Tibial nerve (tissue), 4 donors: Measurements from ENCODE around the gene HIC2. TPM values are rescaled to one million over a fixed set of nuclear protein-coding genes. Genes with fewer than 3 reads are reported as not detected.

ENCODE experiments used
- small RNA-seq: library from RNA; depleted of rRNA; stranded (forward); fragments of <200 nt; gene quantifications from one replicate; pipeline ENCODE3, GENCODE V24; 2016
- total RNA-seq, 4 donors: library from RNA; depleted of rRNA; stranded (reverse); fragments of >200 nt; gene quantifications; one replicate each; pipeline ENCODE4 v1.1.0, GENCODE V29; 2016

The HIC2 gene
- total RNA-seq, 4 donors from 2014 or later = 3.3 to 6.1 (median 5.2) TPM

Small RNAs within 50 kb of the gene (small RNA-seq; reads per million reads assigned to genes)
- not detected for gene RF00492
- gene RN7SKP63 = not detected

Other genes starting within 250 kb of the HIC2 start
- not detected for gene RIMBP3B, start 33.6 kb upstream of the HIC2 start, total RNA-seq
- gene TMEM191C, start 50.0 kb downstream of the HIC2 start, total RNA-seq = 1 to 10 TPM in 2 of 4 donors, under 1 TPM in 1, not detected in 1; 0.98 to 5.4 (median 4.4) TPM
- gene RIMBP3C, start 134.1 kb downstream of the HIC2 start, total RNA-seq = under 1 TPM; under 0.01 to 0.59 (median 0.25) TPM
- gene UBE2L3, start 150.3 kb downstream of the HIC2 start, total RNA-seq = 10 to 100 TPM; 32.0 to 45.0 (median 37.8) TPM
- gene YDJC, start 212.7 kb downstream of the HIC2 start, total RNA-seq = 10 to 100 TPM; 28.0 to 61.2 (median 36.0) TPM
- 1 to 10 TPM in 1 of 4 donors, under 1 TPM in 3; 0.22 to 2.0 (median 0.36) TPM for gene CCDC116, start 215.4 kb downstream of the HIC2 start, total RNA-seq
- 10 to 100 TPM; 11.4 to 62.7 (median 31.5) TPM for gene SDF2L1, start 224.9 kb downstream of the HIC2 start, total RNA-seq
- 10 to 100 TPM; 29.1 to 42.3 (median 31.5) TPM for gene PPIL2, start 248.6 kb downstream of the HIC2 start, total RNA-seq